IPS-15b (cell line): Measurements from ENCODE around the gene UNK.
"Not testable (repeated sequence)": the region's sequence is repeated elsewhere in the genome, so short reads cannot be mapped to it uniquely, and the experiment has no call there.

ENCODE experiments used
- H3K27me3 ChIP-seq: one replicate; pipeline ENCODE4 v1.6.1; 2013; ENCODE audit warnings: low read length; ENCODE audit not compliant: control insufficient read depth, insufficient read depth
- H3K36me3 ChIP-seq: one replicate; pipeline ENCODE4 v1.6.1; 2013; ENCODE audit warnings: low read length; ENCODE audit not compliant: control insufficient read depth, insufficient read depth
- H3K4me1 ChIP-seq: one replicate; pipeline ENCODE4 v1.6.1; 2013; ENCODE audit warnings: mild to moderate bottlenecking, low read length; ENCODE audit not compliant: control insufficient read depth, insufficient read depth
- H3K4me3 ChIP-seq: one replicate; pipeline ENCODE4 v1.5.1; 2013; ENCODE audit warnings: low read depth, low read length
- H3K9ac ChIP-seq: one replicate; pipeline ENCODE4 v1.6.1; 2013; ENCODE audit warnings: low read depth, mild to moderate bottlenecking, low read length
- H3K9me3 ChIP-seq: one replicate; pipeline ENCODE4 v1.6.1; 2013; ENCODE audit warnings: mild to moderate bottlenecking, low read length; ENCODE audit not compliant: control insufficient read depth, insufficient read depth

The UNK gene

GRCh38 chr17:75856062-75856756, 71.6 kb downstream of the UNK start:
- peaks cover 2% of the 10 kb centered on the region for H3K36me3 ChIP-seq
- H3K27me3 ChIP-seq: no peaks in the 10 kb centered on the region
- peak overlapping the region; percentile 79 for H3K9ac ChIP-seq
- H3K9me3 ChIP-seq: no peaks in the 10 kb centered on the region
- peak overlapping the region; percentile 95 for H3K4me3 ChIP-seq
- H3K4me1 ChIP-seq: no peaks in the 10 kb centered on the region

GRCh38 chr17:75859358-75859757, 74.8 kb downstream of the UNK start:
- not testable (repeated sequence) for H3K4me3 ChIP-seq, H3K9me3 ChIP-seq, H3K27me3 ChIP-seq, H3K4me1 ChIP-seq, H3K9ac ChIP-seq, H3K36me3 ChIP-seq

- H3K9ac ChIP-seq: no peak overlapping the region
Measured at GRCh38 chr17:75861927-75862317, 77.3 kb downstream of the UNK start.

GRCh38 chr17:75864448-75864871, 79.9 kb downstream of the UNK start:
- no peak overlapping the region for H3K4me3 ChIP-seq
- H3K4me1 ChIP-seq: no peaks in the 10 kb centered on the region
- no peaks in the 10 kb centered on the region for H3K9me3 ChIP-seq
- H3K36me3 ChIP-seq: no peaks in the 10 kb centered on the region
- H3K27me3 ChIP-seq: no peaks in the 10 kb centered on the region
- H3K9ac ChIP-seq: no peak overlapping the region

More at GRCh38 chr17:75861927-75862317, 77.3 kb downstream of the UNK start:
- H3K27me3 ChIP-seq: no peaks in the 10 kb centered on the region
- H3K9me3 ChIP-seq: no peaks in the 10 kb centered on the region
- H3K4me3 ChIP-seq: no peak overlapping the region
- no peaks in the 10 kb centered on the region for H3K4me1 ChIP-seq
- H3K36me3 ChIP-seq: no peaks in the 10 kb centered on the region

GRCh38 chr17:75864887-75865286, 80.3 kb downstream of the UNK start:
- not testable (repeated sequence) for H3K36me3 ChIP-seq, H3K9me3 ChIP-seq, H3K4me1 ChIP-seq, H3K9ac ChIP-seq, H3K27me3 ChIP-seq, H3K4me3 ChIP-seq

GRCh38 chr17:75865404-75866188, 81.0 kb downstream of the UNK start:
- not testable (repeated sequence) for H3K4me3 ChIP-seq, H3K9me3 ChIP-seq, H3K4me1 ChIP-seq, H3K36me3 ChIP-seq, H3K9ac ChIP-seq, H3K27me3 ChIP-seq

GRCh38 chr17:75868730-75869281, 84.2 kb downstream of the UNK start:
- not testable (repeated sequence) for H3K27me3 ChIP-seq, H3K4me1 ChIP-seq, H3K4me3 ChIP-seq, H3K9me3 ChIP-seq, H3K36me3 ChIP-seq, H3K9ac ChIP-seq

- Histone ChIP-seq H3K27me3 (no peaks in the 10 kb centered on the region), H3K9me3 (no peaks in the 10 kb centered on the region), H3K9ac (no peak overlapping the region), H3K36me3 (no peaks in the 10 kb centered on the region), H3K4me3 (no peak overlapping the region), H3K4me1 (no peaks in the 10 kb centered on the region)
Measured at GRCh38 chr17:75869282-75870141, 84.9 kb downstream of the UNK start.

GRCh38 chr17:75870228-75870627, 85.6 kb downstream of the UNK start:
- not testable (repeated sequence) for H3K4me1 ChIP-seq, H3K9ac ChIP-seq, H3K36me3 ChIP-seq, H3K9me3 ChIP-seq, H3K4me3 ChIP-seq, H3K27me3 ChIP-seq

GRCh38 chr17:75872434-75873351, 88.1 kb downstream of the UNK start:
- H3K27me3 ChIP-seq: peaks cover 10% of the 10 kb centered on the region
- no peaks in the 10 kb centered on the region for H3K9me3 ChIP-seq
- no peaks in the 10 kb centered on the region for H3K36me3 ChIP-seq
- no peak overlapping the region for H3K9ac ChIP-seq
- H3K4me1 ChIP-seq: no peaks in the 10 kb centered on the region
- H3K4me3 ChIP-seq: no peak overlapping the region
